IMR-90 (cell line): Measurements from ENCODE around the gene GCM1. TPM values are rescaled to one million over a fixed set of nuclear protein-coding genes. Genes with fewer than 3 reads are reported as not detected.

Experiments used
- ATAC-seq: fragments of 200-7000 bp; cut with Tn5 transposase; 2 replicates; pipeline ENCODE4 v1.9.1; 2020; ENCODE audit warnings: low read depth, mild to moderate bottlenecking, moderate library complexity
- BruUV-seq: library from RNA; stranded (reverse); fragments of 400-500 nt; replicated peaks from 2 replicates; lab custom pipeline; 2021; lab: Mats Ljungman, UMichigan
- CTCF ChIA-PET: fragments of 300-600 bp; formaldehyde crosslinking; extraction: SDS; loops from one replicate; lab custom pipeline; 2021; ENCODE audit warnings: antibody characterized with exemption; lab: Yijun Ruan, JAX
- POLR2A ChIA-PET: fragments of 300-600 bp; sonication (Branson Sonifier 250); formaldehyde crosslinking; loops from one replicate; lab custom pipeline; 2022; ENCODE audit warnings: antibody characterized with exemption; ENCODE audit not compliant: unreplicated experiment; lab: Charles Lee
- DNase-seq: peaks from one replicate; pipeline ENCODE4 v3.0.0; 2013
- H2AFZ ChIP-seq: replicated peaks from 2 replicates; pipeline ENCODE3; 2013; ENCODE audit warnings: low read length, mild to moderate bottlenecking; ENCODE audit not compliant: poor library complexity
- H2AK5ac ChIP-seq: 2 replicates; pipeline ENCODE4 v1.6.1; 2013; ENCODE audit warnings: low read depth, low read length, inconsistent platforms
- H2AK9ac ChIP-seq: replicated peaks from 2 replicates; pipeline ENCODE3; 2013; ENCODE audit warnings: mild to moderate bottlenecking, low read depth, low read length, moderate library complexity; ENCODE audit not compliant: poor library complexity
- H2BK120ac ChIP-seq: 2 replicates; pipeline ENCODE4 v1.6.1; 2013; ENCODE audit warnings: low read depth, low read length, inconsistent platforms
- H2BK15ac ChIP-seq: 3 replicates; pipeline ENCODE4 v1.6.1; 2013; ENCODE audit warnings: low read depth, low read length, inconsistent platforms
- H2BK20ac ChIP-seq: 2 replicates; pipeline ENCODE4 v1.6.1; 2013; ENCODE audit warnings: low read depth, mild to moderate bottlenecking, inconsistent platforms, low read length, moderate library complexity
- H2BK5ac ChIP-seq: 2 replicates; pipeline ENCODE4 v1.6.1; 2013; ENCODE audit warnings: mild to moderate bottlenecking, low read depth, low read length, inconsistent platforms; ENCODE audit not compliant: poor library complexity, severe bottlenecking
- H3K14ac ChIP-seq: replicated peaks from 2 replicates; pipeline ENCODE4 v1.6.1; 2013; ENCODE audit warnings: low read depth, low read length, inconsistent platforms
- H3K18ac ChIP-seq: 2 replicates; pipeline ENCODE4 v1.6.1; 2013; ENCODE audit warnings: low read depth, low read length, control low read depth
- H3K23ac ChIP-seq: 2 replicates; pipeline ENCODE4 v1.6.1; 2013; ENCODE audit warnings: low read depth, low read length, inconsistent platforms
- H3K27ac ChIP-seq: 2 replicates; pipeline ENCODE4 v1.5.1; 2013; ENCODE audit warnings: mild to moderate bottlenecking, control low read depth, low read length; ENCODE audit not compliant: insufficient read depth
- H3K27me3 ChIP-seq: 2 replicates; pipeline ENCODE4 v1.6.1; 2013; ENCODE audit warnings: low read length; ENCODE audit not compliant: control insufficient read depth, insufficient read depth
- H3K36me3 ChIP-seq: 2 replicates; pipeline ENCODE4 v1.6.1; 2013; ENCODE audit warnings: low read length, mixed read lengths; ENCODE audit not compliant: control insufficient read depth, insufficient read depth
- H3K4ac ChIP-seq: 2 replicates; pipeline ENCODE4 v1.6.1; 2013; ENCODE audit warnings: low read depth, low read length, inconsistent platforms
- H3K4me1 ChIP-seq: 2 replicates; pipeline ENCODE4 v1.6.1; 2013; ENCODE audit warnings: low read length, mixed read lengths; ENCODE audit not compliant: control insufficient read depth, insufficient read depth
- H3K4me2 ChIP-seq: 2 replicates; pipeline ENCODE4 v1.6.1; 2013; ENCODE audit warnings: low read depth, mild to moderate bottlenecking, control low read depth, low read length, moderate library complexity
- H3K4me3 ChIP-seq: 2 replicates; pipeline ENCODE4 v1.5.1; 2013; ENCODE audit warnings: low read depth, mild to moderate bottlenecking, control low read depth, low read length, moderate library complexity; ENCODE audit not compliant: insufficient read depth
- H3K56ac ChIP-seq: 2 replicates; pipeline ENCODE4 v1.6.1; 2013; ENCODE audit warnings: low read length, inconsistent platforms; ENCODE audit not compliant: insufficient read depth; ENCODE audit errors: extremely low read depth
- H3K79me1 ChIP-seq, 2 experiments: 2 replicates each; pipeline ENCODE4 v1.6.1; 2013; ENCODE audit warnings: low read length in 2 of 2, inconsistent platforms in 1 of 2, low read depth in 1 of 2
- H3K9ac ChIP-seq: 2 replicates; pipeline ENCODE4 v1.6.1; 2013; ENCODE audit warnings: low read depth, low read length, control low read depth
- H3K9me1 ChIP-seq: 2 replicates; pipeline ENCODE4 v1.6.1; 2013; ENCODE audit warnings: low read length, inconsistent platforms; ENCODE audit not compliant: insufficient read depth
- H3K9me3 ChIP-seq: 2 replicates; pipeline ENCODE4 v1.6.1; 2013; ENCODE audit warnings: low read length; ENCODE audit not compliant: control insufficient read depth, insufficient read depth
- H4K20me1 ChIP-seq: 2 replicates; pipeline ENCODE4 v1.6.1; 2013; ENCODE audit warnings: low read length, inconsistent platforms; ENCODE audit not compliant: insufficient read depth
- H4K5ac ChIP-seq: 2 replicates; pipeline ENCODE4 v1.6.1; 2013; ENCODE audit warnings: mild to moderate bottlenecking, low read depth, low read length, control low read depth
- H4K8ac ChIP-seq, 2 experiments: 2 replicates each; pipeline ENCODE4 v1.6.1; 2013; ENCODE audit warnings: low read depth in 2 of 2, low read length in 2 of 2, control low read depth in 1 of 2, inconsistent platforms in 1 of 2
- H4K91ac ChIP-seq: 2 replicates; pipeline ENCODE4 v1.6.1; 2013; ENCODE audit warnings: low read depth, low read length, inconsistent platforms; ENCODE audit not compliant: insufficient read depth
- CEBPB ChIP-seq: IDR thresholded peaks from 2 replicates; pipeline ENCODE4 v1.6.1; 2012; ENCODE audit warnings: low read depth, low read length, improper control_type of control experiment
- POLR2A ChIP-seq: IDR thresholded peaks from 2 replicates; pipeline ENCODE4 v1.6.1; 2012; ENCODE audit warnings: mild to moderate bottlenecking, low read depth, low read length
- RCOR1 ChIP-seq: IDR thresholded peaks from 2 replicates; pipeline ENCODE4 v1.6.1; 2012; ENCODE audit warnings: mild to moderate bottlenecking, low read length, improper control_type of control experiment; ENCODE audit not compliant: insufficient replicate concordance
- WGBS, 2 experiments: methylation state at CpG; one replicate each; pipeline versions ENCODE4 v1.1.5 to v1.1.7; 2013; ENCODE audit warnings: missing lambda C conversion rate in 2 of 2; ENCODE audit not compliant: insufficient read length in 1 of 2; ENCODE audit errors: extremely low coverage in 2 of 2; 5-methylcytosine and 5-hydroxymethylcytosine counted together
- dilution Hi-C: fragments of 300-500 bp; cut with HindIII; formaldehyde crosslinking; loops from one replicate; pipeline ENCODE4 v1.14.3; 2018; ENCODE audit warnings: low sequenced_read_pairs; ENCODE audit not compliant: unreplicated experiment
- in situ Hi-C: fragments of 300-500 bp; cut with MboI; formaldehyde crosslinking; loops from 3 replicates; pipeline ENCODE4 v1.14.3; 2019; ENCODE audit warnings: low sequenced_read_pairs, inconsistent platforms, mixed read lengths
- intact Hi-C: fragments of 100-400 bp; cut with micrococcal nuclease; formaldehyde crosslinking; loops from 2 replicates; pipeline ENCODE4 v1.10.0; 2022
- polyA plus RNA-seq, 3 experiments: library from polyadenylated mRNA; depleted of rRNA; stranded (reverse); fragments of >200 nt; gene quantifications; 2 replicates each; pipeline ENCODE4 v1.2.3, GENCODE V29; 2012; ENCODE audit warnings: low replicate concordance in 1 of 3
- total RNA-seq: library from RNA; depleted of rRNA; stranded (reverse); fragments of >200 nt; gene quantifications from 2 replicates; pipeline ENCODE4 v1.2.3, GENCODE V29; 2012
- TF ChIP-seq, protein P1 (sequence below): fragments of 150-350 bp; IDR thresholded peaks from 2 replicates; pipeline ENCODE4 v1.6.1; 2016; ENCODE audit warnings: low read depth, mild to moderate bottlenecking, low read length, moderate library complexity, borderline replicate concordance

The GCM1 gene
- total and polyA plus RNA-seq, 2 of the 4 experiments (the other 2 are of a cell fraction) = not detected

DNA sequence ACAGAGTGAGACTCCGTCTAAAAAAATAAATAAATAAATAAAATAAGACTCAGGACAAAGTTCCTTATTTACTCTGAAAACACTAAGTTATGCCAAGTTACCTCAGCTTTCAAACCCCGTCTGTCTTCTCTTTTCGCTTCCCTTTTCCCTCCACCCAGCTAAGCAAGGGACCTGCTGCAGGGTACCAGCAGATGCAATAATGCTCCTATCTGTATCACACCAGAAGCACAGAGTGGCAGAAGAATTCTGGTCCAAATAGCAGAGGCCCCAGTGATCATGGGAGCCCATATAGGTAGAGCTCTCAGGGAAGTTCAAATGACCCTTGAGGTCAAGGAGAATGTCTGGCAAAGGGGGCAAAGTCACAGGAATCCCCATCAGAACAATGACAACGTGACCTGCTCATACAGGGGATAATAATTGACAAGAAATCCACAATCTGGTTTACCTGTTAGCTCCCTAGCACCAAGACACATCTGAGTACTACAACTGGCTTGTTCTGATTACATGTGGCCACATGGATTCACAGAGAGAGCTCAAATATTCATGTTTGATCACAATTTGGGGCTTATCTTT, 8.7 kb downstream of the GCM1 start:
- H3K9ac ChIP-seq = no peak overlapping the region
- TF ChIP-seq CEBPB (no peak), RCOR1 (no peak), POLR2A (no peak)
- TF ChIP-seq, protein P1, sequence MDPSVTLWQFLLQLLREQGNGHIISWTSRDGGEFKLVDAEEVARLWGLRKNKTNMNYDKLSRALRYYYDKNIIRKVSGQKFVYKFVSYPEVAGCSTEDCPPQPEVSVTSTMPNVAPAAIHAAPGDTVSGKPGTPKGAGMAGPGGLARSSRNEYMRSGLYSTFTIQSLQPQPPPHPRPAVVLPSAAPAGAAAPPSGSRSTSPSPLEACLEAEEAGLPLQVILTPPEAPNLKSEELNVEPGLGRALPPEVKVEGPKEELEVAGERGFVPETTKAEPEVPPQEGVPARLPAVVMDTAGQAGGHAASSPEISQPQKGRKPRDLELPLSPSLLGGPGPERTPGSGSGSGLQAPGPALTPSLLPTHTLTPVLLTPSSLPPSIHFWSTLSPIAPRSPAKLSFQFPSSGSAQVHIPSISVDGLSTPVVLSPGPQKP = no peak

More for the DNA sequence above, 8.7 kb downstream of the GCM1 start:
- Histone ChIP-seq H3K9me3 (no peaks in the 10 kb centered on the region), H4K5ac (no peak overlapping the region), H3K4me1 (no peaks in the 10 kb centered on the region), H2BK5ac (no peak overlapping the region), H3K56ac (no peak overlapping the region), H2AFZ (no peak overlapping the region), H3K23ac (no peak overlapping the region), H4K20me1 (no peaks in the 10 kb centered on the region), H2BK15ac (no peak overlapping the region), H4K91ac (no peak overlapping the region), H3K36me3 (no peaks in the 10 kb centered on the region), H2BK120ac (no peak overlapping the region), H2AK9ac (no peak overlapping the region), H3K4ac (no peak overlapping the region), H3K18ac (no peak overlapping the region), H3K79me1 (no peaks in the 10 kb centered on the region), H3K27ac (no peak overlapping the region), H3K27me3 (peaks cover 7% of the 10 kb centered on the region), H2BK20ac (no peak overlapping the region), H3K4me3 (no peak overlapping the region), H3K14ac (no peak overlapping the region), H3K9me1 (no peaks in the 10 kb centered on the region; the same call in 1 of the 2 replicates), H2AK5ac (no peak overlapping the region), H3K4me2 (no peak overlapping the region), H4K8ac (no peak overlapping the region)
- no TSS peak for BruUV-seq
- ATAC-seq (no peak), DNase-seq (no peak)
- in situ Hi-C loops (no loop called here), dilution Hi-C loops (no loop called here), intact Hi-C loops (no loop called here)
- ChIA-PET POLR2A (no interaction called here), CTCF (interaction anchor here (0.6 to 0.9 kb wide), 2 partner anchors 14 to 34 kb away, joined by 4 to 5 read pairs; no protein-coding TSS in a partner anchor)
- no CpG with 5 or more reads among the region's 4 CpGs for WGBS, 2 experiments
